H9 (cell line): ENCODE results near the gene METTL21C. TPM values are rescaled to one million over a fixed set of nuclear protein-coding genes. Genes with fewer than 3 reads are reported as not detected.

Experiments used
- DNase-seq: peaks from one replicate; pipeline ENCODE4 v3.0.0-alpha.2; 2017
- H2AFZ ChIP-seq: one replicate; pipeline ENCODE4 v1.6.1; 2013; ENCODE audit warnings: mild to moderate bottlenecking, low read length, control low read depth, moderate library complexity
- H2AK5ac ChIP-seq: 2 replicates; pipeline ENCODE4 v1.6.1; 2013; ENCODE audit warnings: low read length, control low read depth, mixed read lengths; ENCODE audit not compliant: insufficient read length
- H2BK120ac ChIP-seq: one replicate; pipeline ENCODE4 v1.6.1; 2013; ENCODE audit warnings: low read depth, mild to moderate bottlenecking, low read length, control low read depth, inconsistent platforms; ENCODE audit not compliant: poor library complexity, severe bottlenecking
- H2BK12ac ChIP-seq: 2 replicates; pipeline ENCODE4 v1.6.1; 2013; ENCODE audit warnings: low read length, control low read depth, mixed read lengths, low read depth; ENCODE audit not compliant: insufficient read length
- H2BK15ac ChIP-seq: 2 replicates; pipeline ENCODE4 v1.6.1; 2013; ENCODE audit warnings: low read depth, low read length, control low read depth
- H2BK20ac ChIP-seq: one replicate; pipeline ENCODE4 v1.6.1; 2013; ENCODE audit warnings: low read depth, mild to moderate bottlenecking, low read length, control low read depth, inconsistent platforms; ENCODE audit not compliant: poor library complexity, severe bottlenecking
- H2BK5ac ChIP-seq: 2 replicates; pipeline ENCODE4 v1.6.1; 2013; ENCODE audit warnings: low read length, control low read depth, mixed read lengths; ENCODE audit not compliant: insufficient read length
- H3K14ac ChIP-seq: 2 replicates; pipeline ENCODE4 v1.6.1; 2013; ENCODE audit warnings: low read length, control low read depth; ENCODE audit not compliant: insufficient read depth
- H3K18ac ChIP-seq: 2 replicates; pipeline ENCODE4 v1.6.1; 2013; ENCODE audit warnings: low read depth, mild to moderate bottlenecking, mixed read lengths, low read length, control low read depth; ENCODE audit not compliant: insufficient read length
- H3K23ac ChIP-seq: 2 replicates; pipeline ENCODE4 v1.6.1; 2013; ENCODE audit warnings: low read length, control low read depth, mixed read lengths, low read depth; ENCODE audit not compliant: insufficient read length
- H3K23me2 ChIP-seq: 2 replicates; pipeline ENCODE4 v1.6.1; 2013; ENCODE audit warnings: low read depth, mild to moderate bottlenecking, mixed read lengths, low read length, control low read depth; ENCODE audit not compliant: insufficient read length, poor library complexity, severe bottlenecking
- H3K27ac ChIP-seq: 2 replicates; pipeline ENCODE4 v1.5.1; 2013; ENCODE audit warnings: low read length, control low read depth, mixed read lengths, low read depth; ENCODE audit not compliant: insufficient read length
- H3K27me3 ChIP-seq: 2 replicates; pipeline ENCODE4 v1.6.1; 2013; ENCODE audit warnings: low read length, control low read depth, inconsistent platforms; ENCODE audit not compliant: insufficient read depth
- H3K4ac ChIP-seq: 2 replicates; pipeline ENCODE4 v1.6.1; 2013; ENCODE audit warnings: low read depth, mild to moderate bottlenecking, control low read depth, inconsistent platforms, low read length, moderate library complexity
- H3K4me1 ChIP-seq: 2 replicates; pipeline ENCODE4 v1.6.1; 2013; ENCODE audit warnings: low read length, control low read depth, inconsistent platforms; ENCODE audit not compliant: insufficient read depth
- H3K4me2 ChIP-seq: 2 replicates; pipeline ENCODE4 v1.6.1; 2013; ENCODE audit warnings: low read length, control low read depth, mixed read lengths; ENCODE audit not compliant: insufficient read length, insufficient read depth
- H3K56ac ChIP-seq: 2 replicates; pipeline ENCODE4 v1.6.1; 2013; ENCODE audit warnings: low read depth, mild to moderate bottlenecking, mixed read lengths, low read length, control low read depth; ENCODE audit not compliant: insufficient read length
- H3K79me1 ChIP-seq: 2 replicates; pipeline ENCODE4 v1.6.1; 2013; ENCODE audit warnings: low read depth, mild to moderate bottlenecking, moderate library complexity, low read length, control low read depth, inconsistent platforms; ENCODE audit not compliant: insufficient read depth, poor library complexity, severe bottlenecking
- H3K79me2 ChIP-seq: 2 replicates; pipeline ENCODE4 v1.6.1; 2013; ENCODE audit warnings: low read length, control low read depth, inconsistent platforms; ENCODE audit not compliant: insufficient read depth
- H3K9ac ChIP-seq: 2 replicates; pipeline ENCODE4 v1.6.1; 2013; ENCODE audit warnings: low read length, control low read depth, mixed read lengths; ENCODE audit not compliant: insufficient read length; ENCODE audit errors: extremely low read depth
- H3K9me3 ChIP-seq: one replicate; pipeline ENCODE4 v1.6.1; 2013; ENCODE audit warnings: low read depth, low read length, inconsistent platforms; ENCODE audit not compliant: control insufficient read depth
- H3T11ph ChIP-seq: one replicate; pipeline ENCODE4 v1.6.1; 2013; ENCODE audit warnings: mild to moderate bottlenecking, low read length, control low read depth, inconsistent platforms
- H4K20me1 ChIP-seq: one replicate; pipeline ENCODE4 v1.6.1; 2013; ENCODE audit not compliant: control insufficient read depth, insufficient read length, insufficient read depth
- H4K5ac ChIP-seq: 2 replicates; pipeline ENCODE4 v1.6.1; 2013; ENCODE audit warnings: low read depth, mild to moderate bottlenecking, mixed read lengths, low read length, control low read depth; ENCODE audit not compliant: insufficient read length
- H4K8ac ChIP-seq: replicated peaks from 2 replicates; pipeline ENCODE4 v1.6.1; 2013; ENCODE audit warnings: low read length, control low read depth, mixed read lengths, low read depth; ENCODE audit not compliant: insufficient read length
- H4K91ac ChIP-seq: 2 replicates; pipeline ENCODE4 v1.6.1; 2013; ENCODE audit warnings: low read depth, mild to moderate bottlenecking, moderate library complexity, mixed read lengths, low read length, control low read depth; ENCODE audit not compliant: insufficient read length
- H3K27ac Mint-ChIP-seq, 3 experiments: 2 replicates in 2 of 3; 3 replicates in 1 of 3; pipeline ENCODE4 v1.8.0; 2020 to 2021; ENCODE audit warnings: mixed read lengths in 3 of 3, mild to moderate bottlenecking in 1 of 3, moderate library complexity in 1 of 3
- H3K27me3 Mint-ChIP-seq: 2 replicates; pipeline ENCODE4 v1.8.0; 2021; ENCODE audit warnings: low read depth, mild to moderate bottlenecking, moderate library complexity, mixed read lengths
- H3K36me3 Mint-ChIP-seq, 3 experiments: 2 replicates in 2 of 3; 3 replicates in 1 of 3; pipeline ENCODE4 v1.8.0; 2020 to 2021; ENCODE audit warnings: low read depth in 3 of 3, mixed read lengths in 3 of 3; ENCODE audit not compliant: insufficient read depth in 1 of 3
- H3K4me1 Mint-ChIP-seq, 2 experiments: 2 replicates each; pipeline ENCODE4 v1.8.0; 2020; ENCODE audit warnings: mixed read lengths in 2 of 2
- H3K4me3 Mint-ChIP-seq, 2 experiments: 2 replicates in 1 of 2; 3 replicates in 1 of 2; pipeline ENCODE4 v1.8.0; 2020 to 2021; ENCODE audit warnings: mild to moderate bottlenecking in 2 of 2, mixed read lengths in 2 of 2, moderate library complexity in 1 of 2
- H3K9me3 Mint-ChIP-seq, 2 experiments: 2 replicates in 1 of 2; 3 replicates in 1 of 2; pipeline ENCODE4 v1.8.0; 2020; ENCODE audit warnings: mild to moderate bottlenecking in 2 of 2, mixed read lengths in 2 of 2, moderate library complexity in 1 of 2
- WGBS: extraction: QIAGEN DNeasy Blood & Tissue Kit; methylation state at CpG from one replicate; pipeline ENCODE4 v1.1.7; 2013; ENCODE audit warnings: missing lambda C conversion rate, low lambda C conversion rate, mixed read lengths; ENCODE audit not compliant: insufficient read length; ENCODE audit errors: extremely low coverage; 5-methylcytosine and 5-hydroxymethylcytosine counted together
- total RNA-seq: library from RNA; stranded (reverse); gene quantifications from 2 replicates; pipeline ENCODE4 v1.2.1, GENCODE V29; 2021
- TF ChIP-seq, protein P1 (sequence below): fragments of 200-600 bp; sonication (generic); conservative IDR thresholded peaks from 3 replicates; pipeline ENCODE4 v1.8.0; 2021; ENCODE audit warnings: antibody characterized with exemption, mild to moderate bottlenecking

METTL21C gene
- total RNA-seq, 1 experiment from 2014 or later, result not detected

DNA sequence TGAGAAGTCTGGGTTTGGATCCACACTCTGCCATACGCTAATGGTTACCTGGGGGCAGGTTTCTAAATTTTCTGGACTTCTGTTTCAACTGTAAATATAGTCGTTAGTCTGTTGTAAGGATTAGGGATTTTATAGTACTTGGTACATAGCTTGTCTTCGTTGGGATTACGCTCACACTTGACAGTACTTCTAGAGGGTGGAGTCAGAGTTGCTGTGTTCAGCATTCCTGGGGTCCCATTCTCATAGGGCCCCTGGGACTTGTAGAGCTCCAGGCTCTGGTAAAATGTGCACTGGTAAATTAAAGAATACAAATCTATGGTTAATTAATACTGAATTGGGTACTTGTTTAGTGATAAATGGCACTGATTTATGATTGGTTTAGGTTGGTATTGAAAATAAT is 52.8 kb downstream of the METTL21C start:
- WGBS, result no CpG with 5 or more reads among the region's 4 CpGs
- Mint-ChIP-seq H3K36me3 (peaks cover 36 to 75% (median 57%) of the 10 kb centered on the region in 3 experiments; a peak in 6 of 7 replicates), H3K4me1 (no peaks in the 10 kb centered on the region)

More for the DNA sequence above, 52.8 kb downstream of the METTL21C start:
- Histone ChIP-seq H4K20me1 (no peaks in the 10 kb centered on the region), H3K23ac (no peak overlapping the region), H3K9me3 (no peaks in the 10 kb centered on the region), H3K23me2 (no peaks in the 10 kb centered on the region), H3K14ac (no peak overlapping the region), H2AFZ (no peak overlapping the region), H4K5ac (no peak overlapping the region), H3K56ac (no peak overlapping the region), H3K4me2 (no peak overlapping the region), H3T11ph (no peak overlapping the region), H2BK5ac (no peak overlapping the region), H3K27ac (no peak overlapping the region), H4K91ac (no peak overlapping the region), H3K79me2 (no peaks in the 10 kb centered on the region), H3K79me1 (no peaks in the 10 kb centered on the region), H3K4me1 (no peaks in the 10 kb centered on the region), H3K9ac (no peak overlapping the region), H2BK12ac (no peak overlapping the region), H2AK5ac (no peak overlapping the region), H3K4ac (no peak overlapping the region), H2BK120ac (no peak overlapping the region), H2BK20ac (no peak overlapping the region), H2BK15ac (no peak overlapping the region), H4K8ac (no peak overlapping the region), H3K18ac (no peak overlapping the region), H3K27me3 (no peaks in the 10 kb centered on the region)
- H3K9me3 Mint-ChIP-seq, result no peaks in the 10 kb centered on the region
- H3K27me3 Mint-ChIP-seq, result no peaks in the 10 kb centered on the region
- H3K4me3 Mint-ChIP-seq, result no peak overlapping the region
- H3K27ac Mint-ChIP-seq, result no peak overlapping the region
- DNase-seq, result no peak
- TF ChIP-seq, protein P1, sequence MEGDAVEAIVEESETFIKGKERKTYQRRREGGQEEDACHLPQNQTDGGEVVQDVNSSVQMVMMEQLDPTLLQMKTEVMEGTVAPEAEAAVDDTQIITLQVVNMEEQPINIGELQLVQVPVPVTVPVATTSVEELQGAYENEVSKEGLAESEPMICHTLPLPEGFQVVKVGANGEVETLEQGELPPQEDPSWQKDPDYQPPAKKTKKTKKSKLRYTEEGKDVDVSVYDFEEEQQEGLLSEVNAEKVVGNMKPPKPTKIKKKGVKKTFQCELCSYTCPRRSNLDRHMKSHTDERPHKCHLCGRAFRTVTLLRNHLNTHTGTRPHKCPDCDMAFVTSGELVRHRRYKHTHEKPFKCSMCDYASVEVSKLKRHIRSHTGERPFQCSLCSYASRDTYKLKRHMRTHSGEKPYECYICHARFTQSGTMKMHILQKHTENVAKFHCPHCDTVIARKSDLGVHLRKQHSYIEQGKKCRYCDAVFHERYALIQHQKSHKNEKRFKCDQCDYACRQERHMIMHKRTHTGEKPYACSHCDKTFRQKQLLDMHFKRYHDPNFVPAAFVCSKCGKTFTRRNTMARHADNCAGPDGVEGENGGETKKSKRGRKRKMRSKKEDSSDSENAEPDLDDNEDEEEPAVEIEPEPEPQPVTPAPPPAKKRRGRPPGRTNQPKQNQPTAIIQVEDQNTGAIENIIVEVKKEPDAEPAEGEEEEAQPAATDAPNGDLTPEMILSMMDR, result no peak
